A549 (cell line): ENCODE data around the gene DENR. TPM values are rescaled to one million over a fixed set of nuclear protein-coding genes. Genes with fewer than 3 reads are reported as not detected.
A peak's percentile ranks its signal among the peaks of the same experiment; 100 is the strongest.

Experiments used
- ATAC-seq, 2 experiments: fragments of 200-7000 bp in 1 of 2; fragments of >200 bp in 1 of 2; cut with Nextera tagmentation in 1 of 2; cut with Tn5 transposase in 1 of 2; 3 replicates each; pipeline versions ENCODE4 v1.8.0 to v1.9.1; 2018 to 2020; ENCODE audit warnings: mild to moderate bottlenecking in 1 of 2, moderate library complexity in 1 of 2
- CTCF ChIA-PET: fragments of 300-600 bp; sonication (Branson Sonifier 250); formaldehyde crosslinking; extraction: SDS; loops from one replicate; lab custom pipeline; 2021; ENCODE audit warnings: antibody characterized with exemption, inconsistent platforms; lab: Yijun Ruan, JAX
- POLR2A ChIA-PET: fragments of 350-600 bp; formaldehyde crosslinking; extraction: SDS; loops from one replicate; lab custom pipeline; 2021; ENCODE audit warnings: antibody characterized with exemption, inconsistent platforms; lab: Yijun Ruan, JAX
- DNase-seq, 2 experiments: peaks; one replicate each; pipeline versions ENCODE4 v3.0.0 to v3.0.0-alpha.2; 2011 to 2016; ENCODE audit warnings: low read depth in 1 of 2, low spot score in 1 of 2
- FAIRE-seq: peaks from 2 replicates; lab custom pipeline; 2011; peaks lifted over from hg19 to GRCh38; lab: Jason Lieb, UNC
- H3K27ac ChIP-seq, 2 experiments: fragments of >200 bp; sonication (Bioruptor Twin); formaldehyde crosslinking; 3 replicates each; pipeline ENCODE4 v1.5.1; 2016 to 2017
- H3K4me1 ChIP-seq: fragments of >200 bp; sonication (Bioruptor Twin); formaldehyde crosslinking; 3 replicates; pipeline ENCODE4 v1.6.1; 2016
- H3K4me2 ChIP-seq: fragments of >200 bp; sonication (Bioruptor Twin); formaldehyde crosslinking; 3 replicates; pipeline ENCODE4 v1.6.1; 2016
- H3K4me3 ChIP-seq: fragments of >200 bp; sonication (Bioruptor Twin); formaldehyde crosslinking; 3 replicates; pipeline ENCODE4 v1.5.1; 2016
- H3K9me3 ChIP-seq: fragments of >200 bp; sonication (Bioruptor Twin); formaldehyde crosslinking; 3 replicates; pipeline ENCODE4 v1.6.1; 2016
- EHMT2 ChIP-seq: fragments of 200-600 bp; sonication (generic); IDR thresholded peaks from 2 replicates; pipeline ENCODE4 v1.6.1; 2016; ENCODE audit warnings: antibody characterized with exemption, low read depth, mild to moderate bottlenecking, moderate library complexity
- ESRRA ChIP-seq: fragments of 150-350 bp; IDR thresholded peaks from 2 replicates; pipeline ENCODE4 v1.6.1; 2014; ENCODE audit warnings: mild to moderate bottlenecking, low read length, borderline replicate concordance
- FOSB ChIP-seq: fragments of 250-450 bp; sonication (Bioruptor Pico); IDR thresholded peaks from 2 replicates; pipeline ENCODE4 v1.5.0; 2020; ENCODE audit warnings: mild to moderate bottlenecking, moderate library complexity
- FOSL2 ChIP-seq, 2 experiments: fragments of 450-650 bp in 1 of 2; fragments of >200 bp in 1 of 2; sonication (Bioruptor Twin) in 1 of 2; formaldehyde crosslinking; IDR thresholded peaks; 2 replicates each; pipeline versions ENCODE4 v1.5.0 to v1.6.1; 2016 to 2020; ENCODE audit warnings: mild to moderate bottlenecking in 1 of 2, moderate library complexity in 1 of 2
- FOXS1 ChIP-seq: fragments of 250-450 bp; sonication (Bioruptor Pico); IDR thresholded peaks from 2 replicates; pipeline ENCODE4 v1.5.0; 2020; ENCODE audit warnings: mild to moderate bottlenecking, moderate library complexity
- GATA3 ChIP-seq: IDR thresholded peaks from 2 replicates; pipeline ENCODE4 v1.6.1; 2012; ENCODE audit warnings: borderline replicate concordance
- HDAC2 ChIP-seq: fragments of 200-600 bp; sonication (generic); IDR thresholded peaks from 2 replicates; pipeline ENCODE4 v1.6.1; 2016
- HES2 ChIP-seq: fragments of >200 bp; sonication (Bioruptor Twin); formaldehyde crosslinking; IDR thresholded peaks from 2 replicates; pipeline ENCODE4 v1.6.1; 2016
- HOXA7 ChIP-seq: fragments of 250-450 bp; sonication (Bioruptor Pico); IDR thresholded peaks from 2 replicates; pipeline ENCODE4 v1.5.0; 2020; ENCODE audit warnings: mild to moderate bottlenecking, moderate library complexity
- JUNB ChIP-seq: fragments of >200 bp; sonication (Bioruptor Twin); formaldehyde crosslinking; IDR thresholded peaks from 2 replicates; pipeline ENCODE4 v1.6.1; 2016
- KDM1A ChIP-seq: fragments of 200-600 bp; sonication (generic); IDR thresholded peaks from 2 replicates; pipeline ENCODE4 v1.6.1; 2016; ENCODE audit warnings: low read depth, mild to moderate bottlenecking
- KDM5A ChIP-seq: fragments of 200-600 bp; sonication (generic); IDR thresholded peaks from 2 replicates; pipeline ENCODE4 v1.6.1; 2016; ENCODE audit warnings: antibody characterized with exemption, mild to moderate bottlenecking
- MAFK ChIP-seq: fragments of 450-650 bp; IDR thresholded peaks from 2 replicates; pipeline ENCODE4 v1.6.1; 2014; ENCODE audit not compliant: partially characterized antibody
- MAX ChIP-seq: IDR thresholded peaks from 2 replicates; pipeline ENCODE4 v1.6.1; 2012
- RCOR1 ChIP-seq: fragments of 150-350 bp; IDR thresholded peaks from 2 replicates; pipeline ENCODE4 v1.6.1; 2014; ENCODE audit warnings: antibody characterized with exemption, low read length, low read depth
- SREBF2 ChIP-seq: fragments of 450-650 bp; IDR thresholded peaks from 2 replicates; pipeline ENCODE4 v1.6.1; 2014; ENCODE audit warnings: mild to moderate bottlenecking, moderate library complexity
- TP53 ChIP-seq: fragments of 250-450 bp; sonication (Bioruptor Pico); IDR thresholded peaks from 2 replicates; pipeline ENCODE4 v1.5.0; 2021; ENCODE audit warnings: mild to moderate bottlenecking, moderate library complexity
- USF2 ChIP-seq: fragments of 450-650 bp; IDR thresholded peaks from 2 replicates; pipeline ENCODE4 v1.6.1; 2014; ENCODE audit warnings: antibody characterized with exemption
- ZFP36 ChIP-seq: fragments of 450-650 bp; IDR thresholded peaks from 2 replicates; pipeline ENCODE4 v1.6.1; 2014; ENCODE audit warnings: borderline replicate concordance; ENCODE audit not compliant: partially characterized antibody
- ZNF302 ChIP-seq: fragments of 250-450 bp; sonication (Bioruptor Pico); IDR thresholded peaks from 2 replicates; pipeline ENCODE4 v1.9.0; 2021; ENCODE audit warnings: inconsistent platforms, mild to moderate bottlenecking, moderate library complexity
- WGBS: methylation state at CpG from one replicate; pipeline ENCODE4 v1.1.6; 2017; ENCODE audit errors: missing lambda C conversion rate; 5-methylcytosine and 5-hydroxymethylcytosine counted together
- polyA plus RNA-seq, 4 experiments: library from polyadenylated mRNA; depleted of rRNA in 3 of 4; stranded (reverse); fragments of >200 nt; fragmentation: RNase III in 1 of 4; extraction: RNeasy Plus Mini Kit Qiagen cat#74134 plus additional on column Dnase treatment in 1 of 4; gene quantifications; 2 replicates in 3 of 4; 3 replicates in 1 of 4; pipeline ENCODE4 v1.2.3, GENCODE V29; 2011 to 2017
- TF ChIP-seq, protein P1 (sequence below): fragments of 250-450 bp; sonication (Bioruptor Pico); IDR thresholded peaks from 2 replicates; pipeline ENCODE4 v1.5.0; 2021; ENCODE audit warnings: mild to moderate bottlenecking, moderate library complexity, borderline replicate concordance

Gene DENR
- polyA plus RNA-seq, 2 of the 4 experiments (the other 2 are of a cell fraction): 76.0 to 98.2 TPM

- H3K27ac ChIP-seq: no peak overlapping the region
- ATAC-seq (no peak; a peak in 1 of 6 replicates), FAIRE-seq (no peak), DNase-seq (no peak)
- WGBS: 96% methylated on average over 1 of the region's 1 CpG
- H3K4me1 ChIP-seq: no peaks in the 10 kb centered on the region
- H3K4me3 ChIP-seq: no peak overlapping the region
- POLR2A ChIA-PET: no interaction called here
- no peak for TF ChIP-seq ESRRA
- no peak for TF ChIP-seq MAFK
- TF ChIP-seq ZNF302 (CRISPR knock-in tag): no peak
- no peak for TF ChIP-seq SREBF2
- no peak for TF ChIP-seq RCOR1
- no peak overlapping the region for H3K4me2 ChIP-seq
- no peaks in the 10 kb centered on the region for H3K9me3 ChIP-seq
- CTCF ChIA-PET: interaction anchor here (0.6 to 2.0 kb wide), 2 partner anchors 14 to 482 kb away, joined by 3 to 15 read pairs; no protein-coding TSS in a partner anchor
Measured at GRCh38 chr12:122807651-122808050, 55.0 kb downstream of the DENR start.

DNA sequence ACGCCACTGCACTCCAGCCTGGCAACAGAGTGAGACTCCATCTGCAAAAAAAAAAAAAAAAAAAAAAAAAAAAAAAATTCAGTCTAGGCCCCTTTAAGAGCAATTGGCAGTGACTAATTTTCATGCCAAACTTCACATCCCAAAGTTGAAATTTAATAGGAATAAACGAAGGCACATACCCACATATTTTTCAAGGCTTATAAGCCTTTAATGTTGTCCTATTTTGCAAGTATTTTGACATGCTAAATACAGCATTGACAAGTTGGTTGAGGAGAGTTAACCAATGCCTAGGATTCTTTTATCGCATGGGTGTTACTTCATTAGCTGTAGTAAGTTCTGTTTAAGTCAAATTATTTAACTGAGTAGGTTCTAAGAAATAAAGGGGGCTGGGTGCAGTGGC, 59.2 kb downstream of the DENR start:
- no peak for ATAC-seq
- H3K4me1 ChIP-seq: no peaks in the 10 kb centered on the region
- ChIA-PET CTCF (interaction anchor here (5.5 kb wide), 1 partner anchor 19 kb away, joined by 33 read pairs; no protein-coding TSS in a partner anchor), POLR2A (no interaction called here)
- no peak for TF ChIP-seq TP53 (CRISPR knock-in tag)
- no peak for TF ChIP-seq JUNB
- no peak for TF ChIP-seq USF2
- no peak overlapping the region for H3K4me3 ChIP-seq
- DNase-seq: no peak
- WGBS: 35% methylated on average over 3 of the region's 3 CpGs
- no peak for FAIRE-seq
- no peak overlapping the region for H3K4me2 ChIP-seq
- no peak overlapping the region for H3K27ac ChIP-seq
- H3K9me3 ChIP-seq: no peaks in the 10 kb centered on the region

DNA sequence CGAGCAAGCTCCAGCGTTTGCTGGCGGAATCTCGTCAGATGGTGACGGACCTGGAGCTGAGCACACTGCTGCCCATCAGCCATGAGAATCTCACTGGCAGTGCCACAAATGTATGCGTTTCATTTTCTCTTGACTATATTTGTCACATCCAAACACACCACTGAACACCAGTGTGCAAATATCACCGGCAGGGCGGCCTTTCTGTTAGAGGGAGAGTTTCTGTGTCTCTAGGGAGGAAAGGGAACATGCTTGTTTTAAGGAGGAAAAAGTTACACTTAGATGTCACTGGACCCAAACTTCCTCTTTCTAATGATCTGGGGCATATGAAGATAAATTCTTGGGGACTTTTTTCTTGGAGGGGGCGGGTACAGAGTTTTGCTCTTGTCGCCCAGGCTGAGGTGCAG, 60.7 kb downstream of the DENR start:
- Histone ChIP-seq H3K9me3 (no peaks in the 10 kb centered on the region), H3K4me2 (no peak overlapping the region), H3K4me3 (no peak overlapping the region)
- no peak for TF ChIP-seq FOSB (CRISPR knock-in tag)
- no peak for TF ChIP-seq ZFP36
- no peak for TF ChIP-seq HDAC2
- TF ChIP-seq ZNF302 (CRISPR knock-in tag): no peak
- no peak for TF ChIP-seq HOXA7 (CRISPR knock-in tag)
- no peak for TF ChIP-seq TP53 (CRISPR knock-in tag)
- TF ChIP-seq HES2: no peak
- no peak for TF ChIP-seq EHMT2
- no peak for TF ChIP-seq MAX
- no peak for TF ChIP-seq KDM5A
- TF ChIP-seq GATA3: no peak
- TF ChIP-seq ESRRA: no peak
- TF ChIP-seq KDM1A: no peak
- no peak for TF ChIP-seq FOSL2 (IDR thresholded peaks at IDR 0.05)
- no peak for TF ChIP-seq FOSL2 (CRISPR knock-in tag; IDR thresholded peaks at IDR 0.05)
- TF ChIP-seq, protein P1, sequence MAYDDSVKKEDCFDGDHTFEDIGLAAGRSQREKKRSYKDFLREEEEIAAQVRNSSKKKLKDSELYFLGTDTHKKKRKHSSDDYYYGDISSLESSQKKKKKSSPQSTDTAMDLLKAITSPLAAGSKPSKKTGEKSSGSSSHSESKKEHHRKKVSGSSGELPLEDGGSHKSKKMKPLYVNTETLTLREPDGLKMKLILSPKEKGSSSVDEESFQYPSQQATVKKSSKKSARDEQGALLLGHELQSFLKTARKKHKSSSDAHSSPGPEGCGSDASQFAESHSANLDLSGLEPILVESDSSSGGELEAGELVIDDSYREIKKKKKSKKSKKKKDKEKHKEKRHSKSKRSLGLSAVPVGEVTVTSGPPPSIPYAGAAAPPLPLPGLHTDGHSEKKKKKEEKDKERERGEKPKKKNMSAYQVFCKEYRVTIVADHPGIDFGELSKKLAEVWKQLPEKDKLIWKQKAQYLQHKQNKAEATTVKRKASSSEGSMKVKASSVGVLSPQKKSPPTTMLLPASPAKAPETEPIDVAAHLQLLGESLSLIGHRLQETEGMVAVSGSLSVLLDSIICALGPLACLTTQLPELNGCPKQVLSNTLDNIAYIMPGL (CRISPR knock-in tag): no peak
- TF ChIP-seq FOXS1: no peak
- TF ChIP-seq, all 56 proteins: peak for 0
- POLR2A ChIA-PET: no interaction called here
- Histone ChIP-seq H3K27ac (no peak overlapping the region), H3K4me1 (no peaks in the 10 kb centered on the region)
- no peak for FAIRE-seq
- CTCF ChIA-PET: interaction anchor here (1.0 to 5.5 kb wide), 5 partner anchors 20 to 144 kb away, joined by 3 to 33 read pairs (median 3); no protein-coding TSS in a partner anchor
- ATAC-seq: peak in 1 of 2 experiments; percentile 23; a peak in 2 of 6 replicates
- 83% methylated on average over 10 of the region's 10 CpGs for WGBS
- DNase-seq: no peak
